Lung (tissue), 12 donors: Measurements from ENCODE around the gene GRAMD1A. TPM values are rescaled to one million over a fixed set of nuclear protein-coding genes. Genes with fewer than 3 reads are reported as not detected.

Source experiments
- ATAC-seq: fragments of 200-7000 bp; cut with Tn5 transposase; one replicate; pipeline ENCODE4 v1.9.1; 2020; ENCODE audit warnings: moderate number of reproducible peaks; ENCODE audit not compliant: insufficient read depth, low FRiP score
- DNase-seq, 3 donors: peaks; one replicate each; pipeline ENCODE4 v3.0.0-alpha.2; 2013 to 2017
- H3K27ac ChIP-seq, 2 donors: one replicate each; pipeline ENCODE4 v1.5.1; 2013; ENCODE audit warnings: mild to moderate bottlenecking in 2 of 2, moderate library complexity in 2 of 2, control low read depth in 1 of 2, inconsistent platforms in 1 of 2, low read depth in 1 of 2, low read length in 1 of 2
- H3K27me3 ChIP-seq, 3 donors: one replicate each; pipeline ENCODE4 v1.5.1; 2013; ENCODE audit warnings: low read length in 2 of 3; ENCODE audit not compliant: control insufficient read depth in 3 of 3, insufficient read depth in 3 of 3
- H3K36me3 ChIP-seq, 4 donors: one replicate each; pipeline ENCODE4 v1.5.1; 2013; ENCODE audit warnings: low read length in 4 of 4, mild to moderate bottlenecking in 1 of 4, moderate library complexity in 1 of 4; ENCODE audit not compliant: control insufficient read depth in 4 of 4, insufficient read depth in 4 of 4
- H3K4me1 ChIP-seq, 5 donors: one replicate each; pipeline ENCODE4 v1.5.1; 2013; ENCODE audit warnings: low read length in 5 of 5, mild to moderate bottlenecking in 2 of 5, moderate library complexity in 1 of 5; ENCODE audit not compliant: control insufficient read depth in 5 of 5, insufficient read depth in 5 of 5
- H3K4me3 ChIP-seq: one replicate; pipeline ENCODE4 v1.5.1; 2013; ENCODE audit warnings: mild to moderate bottlenecking, control low read depth, moderate library complexity
- H3K9ac ChIP-seq, 2 donors: one replicate each; pipeline ENCODE4 v1.5.1; 2013; ENCODE audit warnings: low read length in 2 of 2, control low read depth in 1 of 2; ENCODE audit not compliant: insufficient read depth in 1 of 2
- H3K9me3 ChIP-seq, 4 donors: one replicate each; pipeline ENCODE4 v1.5.1; 2013; ENCODE audit warnings: low read length in 3 of 4, mild to moderate bottlenecking in 1 of 4, moderate library complexity in 1 of 4; ENCODE audit not compliant: control insufficient read depth in 4 of 4, insufficient read depth in 3 of 4
- CTCF ChIP-seq: IDR thresholded peaks from 2 replicates; pipeline ENCODE4 v1.5.1; 2012; ENCODE audit warnings: mild to moderate bottlenecking; ENCODE audit errors: control extremely low read depth, extremely low read depth
- WGBS, 2 donors: extraction: QIAGEN DNeasy Blood & Tissue Kit; methylation state at CpG; one replicate each; pipeline ENCODE4 v1.1.7; 2013; 5-methylcytosine and 5-hydroxymethylcytosine counted together
- polyA plus RNA-seq, 2 donors: library from polyadenylated mRNA; stranded (reverse); fragments of 200-250 nt; gene quantifications; one replicate each; pipeline ENCODE4 v1.2.1, GENCODE V29; 2013
- total RNA-seq, 2 donors: library from RNA; depleted of rRNA in 1 of 2; stranded (reverse); fragments of >200 nt in 1 of 2; gene quantifications; one replicate each; pipeline ENCODE4 v1.2.1, GENCODE V29; 2014 to 2021
- donor health status: control.
- donor health status: control.
- donor health status: Bipolar disorder and iron deficiency.
- donor health status: healthy.
- donor health status: DM: yes; HTN: yes; CAD: no.

Gene GRAMD1A
- total and polyA plus RNA-seq, 4 donors = 92.2 to 217 (median 133) TPM

- Histone ChIP-seq H3K27me3 (no peaks in the 10 kb centered on the region), H3K9me3 (peaks cover 0 to 5% (median 0%) of the 10 kb centered on the region in 4 donors), H3K4me3 (no peak overlapping the region), H3K9ac (no peak overlapping the region), H3K36me3 (no peaks in the 10 kb centered on the region), H3K27ac (no peak overlapping the region), H3K4me1 (peaks cover 0 to 2% (median 0%) of the 10 kb centered on the region in 5 donors)
- DNase-seq (no peak), ATAC-seq (no peak)
- WGBS, 2 donors = 83 to 86% methylated on average over 9 to 10 of the region's 10 CpGs
- TF ChIP-seq CTCF = no peak
Measured at GRCh38 chr19:35073516-35073915, 73.4 kb downstream of the GRAMD1A start.

GRCh38 chr19:35073941-35074340, 73.8 kb downstream of the GRAMD1A start:
- Histone ChIP-seq H3K27ac (no peak overlapping the region), H3K4me3 (no peak overlapping the region), H3K36me3 (no peaks in the 10 kb centered on the region), H3K9ac (no peak overlapping the region), H3K4me1 (no peaks in the 10 kb centered on the region), H3K9me3 (peaks cover 0 to 5% (median 0%) of the 10 kb centered on the region in 4 donors), H3K27me3 (no peaks in the 10 kb centered on the region)
- DNase-seq (no peak), ATAC-seq (no peak)
- 66 to 82% methylated on average over 8 of the region's 8 CpGs for WGBS, 2 donors
- no peak for TF ChIP-seq CTCF

- H3K9ac ChIP-seq = no peak overlapping the region
- no peak for TF ChIP-seq CTCF
- 92 to 95% methylated on average over 20 to 21 of the region's 21 CpGs for WGBS, 2 donors
- H3K9me3 ChIP-seq = peaks cover 0 to 5% (median 0%) of the 10 kb centered on the region in 4 donors
- DNase-seq (no peak), ATAC-seq (no peak)
- H3K4me3 ChIP-seq = no peak overlapping the region
- no peaks in the 10 kb centered on the region for H3K36me3 ChIP-seq
- H3K4me1 ChIP-seq = no peaks in the 10 kb centered on the region
- no peak overlapping the region for H3K27ac ChIP-seq
- H3K27me3 ChIP-seq = no peaks in the 10 kb centered on the region
Measured at GRCh38 chr19:35074426-35075201, 74.5 kb downstream of the GRAMD1A start.
